Thyroid gland (tissue), 4 donors: Measurements from ENCODE around the gene CACNG4. TPM values are rescaled to one million over a fixed set of nuclear protein-coding genes. Genes with fewer than 3 reads are reported as not detected.

ENCODE experiments used
- DNase-seq, 2 donors: peaks; one replicate each; pipeline ENCODE4 v3.0.0-alpha.2; 2019
- H3K27ac ChIP-seq, 3 donors: fragments of 200-600 bp; sonication (generic); 1 replicate in 2 of 3; 2 replicates in 1 of 3; pipeline ENCODE4 v1.5.1; 2016 to 2019; ENCODE audit warnings: mild to moderate bottlenecking in 1 of 3, moderate library complexity in 1 of 3
- H3K27me3 ChIP-seq: fragments of 200-600 bp; sonication (generic); one replicate; pipeline ENCODE4 v1.5.1; 2019
- H3K36me3 ChIP-seq, 2 donors: fragments of 200-600 bp; sonication (generic); one replicate each; pipeline ENCODE4 v1.5.1; 2016 to 2019
- H3K4me1 ChIP-seq, 2 donors: fragments of 200-600 bp; sonication (generic); one replicate each; pipeline ENCODE4 v1.5.1; 2017 to 2019
- H3K4me3 ChIP-seq, 3 donors: fragments of 200-600 bp; sonication (generic); replicated peaks in 1 of 3; 1 replicate in 2 of 3; 2 replicates in 1 of 3; pipeline ENCODE4 v1.5.1; 2016; ENCODE audit warnings: mild to moderate bottlenecking in 1 of 3
- H3K9me3 ChIP-seq: fragments of 200-600 bp; sonication (generic); one replicate; pipeline ENCODE4 v1.5.1; 2017
- POLR2A ChIP-seq, 2 donors: fragments of 450-650 bp; IDR thresholded peaks; one replicate each; pipeline ENCODE4 v1.6.1; 2017; ENCODE audit warnings: antibody characterized with exemption in 2 of 2, mild to moderate bottlenecking in 2 of 2, moderate library complexity in 1 of 2
- WGBS, 2 donors: methylation state at CpG; one replicate each; pipeline ENCODE4 v1.1.5; 2017; 5-methylcytosine and 5-hydroxymethylcytosine counted together
- intact Hi-C: fragments of 100-400 bp; cut with DNase I; formaldehyde crosslinking; loops from one replicate; pipeline ENCODE4 v1.15.1; 2023
- total RNA-seq, 4 donors: library from RNA; depleted of rRNA; stranded (reverse); fragments of >200 nt; gene quantifications; one replicate each; pipeline ENCODE4 v1.2.3, GENCODE V29; 2016
- TF ChIP-seq, protein P1 (sequence below), 6 experiments: fragments of 200-600 bp in 3 of 6; fragments of 450-650 bp in 3 of 6; sonication (generic) in 3 of 6; IDR thresholded peaks; one replicate each; pipeline ENCODE4 v1.5.1; 2016 to 2019; ENCODE audit warnings: antibody characterized with exemption in 6 of 6, mild to moderate bottlenecking in 2 of 6, inconsistent platforms in 1 of 6, moderate library complexity in 1 of 6

CACNG4 gene
- total RNA-seq, 4 donors from 2014 or later, result 0.24 TPM; not detected in 3

- 11 to 13% methylated on average over 11 of the region's 11 CpGs for WGBS, 2 donors
- TF ChIP-seq, protein P1, sequence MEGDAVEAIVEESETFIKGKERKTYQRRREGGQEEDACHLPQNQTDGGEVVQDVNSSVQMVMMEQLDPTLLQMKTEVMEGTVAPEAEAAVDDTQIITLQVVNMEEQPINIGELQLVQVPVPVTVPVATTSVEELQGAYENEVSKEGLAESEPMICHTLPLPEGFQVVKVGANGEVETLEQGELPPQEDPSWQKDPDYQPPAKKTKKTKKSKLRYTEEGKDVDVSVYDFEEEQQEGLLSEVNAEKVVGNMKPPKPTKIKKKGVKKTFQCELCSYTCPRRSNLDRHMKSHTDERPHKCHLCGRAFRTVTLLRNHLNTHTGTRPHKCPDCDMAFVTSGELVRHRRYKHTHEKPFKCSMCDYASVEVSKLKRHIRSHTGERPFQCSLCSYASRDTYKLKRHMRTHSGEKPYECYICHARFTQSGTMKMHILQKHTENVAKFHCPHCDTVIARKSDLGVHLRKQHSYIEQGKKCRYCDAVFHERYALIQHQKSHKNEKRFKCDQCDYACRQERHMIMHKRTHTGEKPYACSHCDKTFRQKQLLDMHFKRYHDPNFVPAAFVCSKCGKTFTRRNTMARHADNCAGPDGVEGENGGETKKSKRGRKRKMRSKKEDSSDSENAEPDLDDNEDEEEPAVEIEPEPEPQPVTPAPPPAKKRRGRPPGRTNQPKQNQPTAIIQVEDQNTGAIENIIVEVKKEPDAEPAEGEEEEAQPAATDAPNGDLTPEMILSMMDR (IDR thresholded peaks at IDR 0.05), result no peak
- no peak for TF ChIP-seq POLR2A (IDR thresholded peaks at IDR 0.05)
- H3K4me3 ChIP-seq, result no peak overlapping the region
- peak; percentile 85 to 86 for DNase-seq
- intact Hi-C loops, result no loop called here
- no peaks in the 10 kb centered on the region for H3K27me3 ChIP-seq
- H3K4me1 ChIP-seq, result peaks cover 3 to 5% of the 10 kb centered on the region in 2 donors
- H3K27ac ChIP-seq, result no peak overlapping the region
- no peaks in the 10 kb centered on the region for H3K36me3 ChIP-seq
- H3K9me3 ChIP-seq, result no peaks in the 10 kb centered on the region
Measured at GRCh38 chr17:66976781-66977201, 12.3 kb downstream of the CACNG4 start.

DNA sequence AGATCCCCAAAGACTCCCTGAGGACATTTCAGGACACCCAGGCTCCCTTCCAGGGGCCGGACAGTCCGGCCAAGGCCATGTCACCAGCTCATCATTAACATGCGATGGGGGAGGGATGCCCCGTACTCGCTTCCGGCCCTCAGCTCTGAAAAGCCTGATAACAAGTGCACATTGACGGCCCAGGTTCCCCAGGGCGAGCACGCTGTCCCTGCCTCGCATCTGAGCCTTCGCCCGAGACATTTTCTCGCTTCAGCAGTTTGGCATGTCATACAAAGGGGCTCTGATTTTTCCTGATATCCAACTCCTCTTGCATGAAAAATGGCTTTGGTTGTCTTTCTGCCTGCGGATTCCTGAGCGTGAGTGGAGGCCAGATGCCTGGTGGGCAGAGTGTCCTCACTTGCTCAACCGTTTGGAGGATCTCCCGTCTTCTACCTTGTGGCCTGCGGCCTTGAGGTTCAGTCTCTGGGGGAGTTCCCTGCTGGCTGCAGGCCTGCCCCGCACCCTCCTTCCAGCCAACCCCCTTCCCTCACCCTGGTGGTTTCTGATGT, 14.1 kb downstream of the CACNG4 start:
- Histone ChIP-seq H3K4me3 (no peak overlapping the region), H3K27ac (no peak overlapping the region), H3K27me3 (no peaks in the 10 kb centered on the region), H3K36me3 (no peaks in the 10 kb centered on the region), H3K9me3 (no peaks in the 10 kb centered on the region), H3K4me1 (peaks cover 3 to 5% of the 10 kb centered on the region in 2 donors)
- WGBS, 2 donors, result 67 to 82% methylated on average over 16 to 19 of the region's 19 CpGs
- TF ChIP-seq, protein P1 (IDR thresholded peaks at IDR 0.05), result no peak
- DNase-seq, result no peak
- intact Hi-C loops, result no loop called here

DNA sequence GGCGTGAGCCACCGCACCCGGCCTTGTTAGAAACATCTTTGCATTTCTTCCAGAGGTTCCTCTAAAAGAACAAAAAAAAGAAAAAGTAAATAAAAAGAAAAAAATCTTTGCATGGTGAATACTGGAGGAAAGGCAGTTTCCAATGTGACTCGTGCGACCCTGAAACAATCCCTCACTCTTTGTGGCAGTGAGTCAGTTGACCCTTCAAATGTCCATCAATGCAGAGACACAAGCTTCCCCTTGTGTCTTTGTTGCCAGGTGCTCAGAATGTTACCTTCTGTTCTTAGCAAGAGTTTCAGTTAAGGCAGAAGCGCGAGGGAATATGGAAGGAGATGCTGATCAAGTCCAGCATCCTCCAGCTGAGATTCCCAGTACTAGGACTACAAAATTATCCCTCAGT, 16.4 kb downstream of the CACNG4 start:
- Histone ChIP-seq H3K27me3 (no peaks in the 10 kb centered on the region), H3K36me3 (no peaks in the 10 kb centered on the region), H3K4me1 (peaks cover 3 to 5% of the 10 kb centered on the region in 2 donors), H3K4me3 (no peak overlapping the region), H3K27ac (no peak overlapping the region), H3K9me3 (no peaks in the 10 kb centered on the region)
- no peak for DNase-seq
- intact Hi-C loops, result no loop called here
- 93 to 96% methylated on average over 7 of the region's 7 CpGs for WGBS, 2 donors
- no peak for TF ChIP-seq POLR2A (IDR thresholded peaks at IDR 0.05)
- TF ChIP-seq, protein P1 (IDR thresholded peaks at IDR 0.05), result no peak

- 78% methylated on average over 14 of the region's 14 CpGs for WGBS, 2 donors
- DNase-seq, result no peak
Measured at GRCh38 chr17:66981983-66982508, 17.5 kb downstream of the CACNG4 start.

GRCh38 chr17:66983414-66984021, 19.0 kb downstream of the CACNG4 start:
- H3K27ac ChIP-seq, result no peak overlapping the region
- DNase-seq, result no peak
- no peaks in the 10 kb centered on the region for H3K36me3 ChIP-seq
- no peaks in the 10 kb centered on the region for H3K27me3 ChIP-seq
- no peaks in the 10 kb centered on the region for H3K4me1 ChIP-seq
- H3K9me3 ChIP-seq, result no peaks in the 10 kb centered on the region
- TF ChIP-seq, protein P1 (IDR thresholded peaks at IDR 0.05), result no peak
- TF ChIP-seq POLR2A (IDR thresholded peaks at IDR 0.05), result no peak
- 62 to 73% methylated on average over 14 of the region's 14 CpGs for WGBS, 2 donors
- H3K4me3 ChIP-seq, result no peak overlapping the region
- intact Hi-C loops, result no loop called here

More at GRCh38 chr17:66981983-66982508, 17.5 kb downstream of the CACNG4 start:
- peaks cover 0 to 3% of the 10 kb centered on the region in 2 donors for H3K4me1 ChIP-seq
- no peak overlapping the region for H3K27ac ChIP-seq
- intact Hi-C loops, result no loop called here
- H3K9me3 ChIP-seq, result no peaks in the 10 kb centered on the region
- no peak overlapping the region for H3K4me3 ChIP-seq
- TF ChIP-seq, protein P1 (IDR thresholded peaks at IDR 0.05), result no peak
- TF ChIP-seq POLR2A (IDR thresholded peaks at IDR 0.05), result no peak
- no peaks in the 10 kb centered on the region for H3K36me3 ChIP-seq
- no peaks in the 10 kb centered on the region for H3K27me3 ChIP-seq
